Fibroblast of lung (primary cell): ENCODE measurements around the gene ST3GAL6. TPM values are rescaled to one million over a fixed set of nuclear protein-coding genes. Genes with fewer than 3 reads are reported as not detected.

Experiments used
- DNase-seq, 2 donors: peaks; one replicate each; pipeline versions ENCODE4 v3.0.0 to v3.0.0-alpha.2; 2010; ENCODE audit warnings: low read depth in 2 of 2
- H2AFZ ChIP-seq: 2 replicates; pipeline ENCODE4 v1.5.1; 2012; ENCODE audit warnings: low read length, control low read depth, inconsistent platforms
- H3K27ac ChIP-seq: 2 replicates; pipeline ENCODE4 v1.5.1; 2011; ENCODE audit warnings: low read length, control low read depth; ENCODE audit not compliant: insufficient read depth
- H3K27me3 ChIP-seq: 2 replicates; pipeline ENCODE4 v1.5.1; 2011; ENCODE audit warnings: mild to moderate bottlenecking, low read length; ENCODE audit not compliant: control insufficient read depth, insufficient read depth
- H3K36me3 ChIP-seq: 2 replicates; pipeline ENCODE4 v1.5.1; 2011; ENCODE audit warnings: low read length; ENCODE audit not compliant: control insufficient read depth, insufficient read depth
- H3K4me1 ChIP-seq: 2 replicates; pipeline ENCODE4 v1.5.1; 2011; ENCODE audit warnings: low read length; ENCODE audit not compliant: control insufficient read depth, insufficient read depth; ENCODE audit errors: extremely low read depth
- H3K4me2 ChIP-seq: 2 replicates; pipeline ENCODE4 v1.5.1; 2011; ENCODE audit warnings: low read length, control low read depth; ENCODE audit not compliant: insufficient read depth; ENCODE audit errors: extremely low read depth
- H3K4me3 ChIP-seq, 4 experiments: fragments of 200-600 bp in 1 of 4; sonication (generic) in 1 of 4; replicated peaks in 1 of 4; 2 replicates each; pipeline ENCODE4 v1.5.1; 2011 to 2016; ENCODE audit warnings: low read length in 4 of 4, low read depth in 3 of 4, mild to moderate bottlenecking in 3 of 4, control low read depth in 2 of 4, inconsistent platforms in 1 of 4, mixed read lengths in 1 of 4; ENCODE audit not compliant: insufficient read depth in 1 of 4; ENCODE audit errors: control extremely low read depth in 1 of 4
- H3K79me2 ChIP-seq: 2 replicates; pipeline ENCODE4 v1.5.1; 2012; ENCODE audit warnings: mild to moderate bottlenecking, low read length, inconsistent platforms; ENCODE audit not compliant: control insufficient read depth, insufficient read depth
- H3K9ac ChIP-seq: 2 replicates; pipeline ENCODE4 v1.5.1; 2011; ENCODE audit warnings: mild to moderate bottlenecking, low read length, control low read depth; ENCODE audit not compliant: insufficient read depth
- H3K9me3 ChIP-seq: 2 replicates; pipeline ENCODE4 v1.5.1; 2012; ENCODE audit warnings: low read depth, low read length; ENCODE audit not compliant: control insufficient read depth, insufficient read depth
- H4K20me1 ChIP-seq: 2 replicates; pipeline ENCODE4 v1.5.1; 2011; ENCODE audit warnings: low read length; ENCODE audit not compliant: control insufficient read depth, insufficient read depth; ENCODE audit errors: extremely low read depth
- CTCF ChIP-seq, 2 donors: IDR thresholded peaks in 1 of 2; conservative IDR thresholded peaks in 1 of 2; 1 replicate in 1 of 2; 2 replicates in 1 of 2; pipeline ENCODE4 v1.5.1; 2011 to 2012; ENCODE audit warnings: low read length in 2 of 2, control low read depth in 1 of 2, inconsistent platforms in 1 of 2, low read depth in 1 of 2, mild to moderate bottlenecking in 1 of 2
- EZH2 ChIP-seq: IDR thresholded peaks from 2 replicates; pipeline ENCODE4 v1.5.1; 2012; ENCODE audit warnings: low read length, control low read depth, mild to moderate bottlenecking; ENCODE audit errors: missing control alignments
- polyA plus RNA-seq, 2 donors: library from polyadenylated mRNA; depleted of rRNA in 1 of 2; stranded (reverse) in 1 of 2; unstranded in 1 of 2; fragments of >200 nt; gene quantifications; 2 replicates each; pipeline ENCODE4 v1.2.1, GENCODE V29; 2011 to 2012; ENCODE audit warnings: missing spikeins in 1 of 2
- total RNA-seq: library from RNA; depleted of rRNA; stranded (reverse); fragments of >200 nt; gene quantifications from 2 replicates; pipeline ENCODE4 v1.2.1, GENCODE V29; 2014

ST3GAL6 gene
- total and polyA plus RNA-seq, 2 donors (not counting 1 experiment from before 2014, with no cell fraction given): 1.7 to 4.1 TPM

GRCh38 chr3:98775459-98776139 lies 12.5 kb downstream of the ST3GAL6 start:
- Histone ChIP-seq H3K4me3 (no peak overlapping the region), H3K4me2 (no peak overlapping the region), H2AFZ (no peak overlapping the region), H4K20me1 (no peaks in the 10 kb centered on the region), H3K27me3 (no peaks in the 10 kb centered on the region), H3K27ac (no peak overlapping the region), H3K9ac (no peak overlapping the region), H3K79me2 (no peaks in the 10 kb centered on the region), H3K4me1 (peaks cover 5% of the 10 kb centered on the region), H3K36me3 (no peaks in the 10 kb centered on the region), H3K9me3 (no peaks in the 10 kb centered on the region)
- no peak for DNase-seq
- TF ChIP-seq CTCF (conservative IDR thresholded peaks at IDR 0.05 in 1 of 2, IDR thresholded peaks at IDR 0.05 in 1 of 2; ENCODE audit: low read depth in 1 of 2, low read length in 2 of 2) (no peak), EZH2 (no peak)

- Histone ChIP-seq H3K36me3 (no peaks in the 10 kb centered on the region), H3K9me3 (no peaks in the 10 kb centered on the region), H2AFZ (no peak overlapping the region), H4K20me1 (no peaks in the 10 kb centered on the region), H3K9ac (no peak overlapping the region), H3K79me2 (no peaks in the 10 kb centered on the region), H3K4me3 (no peak overlapping the region), H3K27ac (no peak overlapping the region), H3K4me2 (no peak overlapping the region), H3K4me1 (peaks cover 5% of the 10 kb centered on the region), H3K27me3 (no peaks in the 10 kb centered on the region)
- TF ChIP-seq EZH2: no peak
- TF ChIP-seq CTCF (conservative IDR thresholded peaks at IDR 0.05 in 1 of 2, IDR thresholded peaks at IDR 0.05 in 1 of 2; ENCODE audit: low read depth in 1 of 2, low read length in 2 of 2): no peak
- DNase-seq: no peak
Measured at GRCh38 chr3:98776140-98776493, 13.0 kb downstream of the ST3GAL6 start.

GRCh38 chr3:98777286-98777685 lies 14.1 kb downstream of the ST3GAL6 start:
- H3K79me2 ChIP-seq: no peaks in the 10 kb centered on the region
- H3K4me1 ChIP-seq: peaks cover 5% of the 10 kb centered on the region
- no peaks in the 10 kb centered on the region for H3K36me3 ChIP-seq
- no peak overlapping the region for H2AFZ ChIP-seq
- H3K27me3 ChIP-seq: no peaks in the 10 kb centered on the region
- no peak for DNase-seq
- no peaks in the 10 kb centered on the region for H3K9me3 ChIP-seq
- no peak overlapping the region for H3K4me2 ChIP-seq
- no peak overlapping the region for H3K9ac ChIP-seq
- H3K27ac ChIP-seq: no peak overlapping the region
- no peak overlapping the region for H3K4me3 ChIP-seq
- H4K20me1 ChIP-seq: no peaks in the 10 kb centered on the region
- TF ChIP-seq EZH2: no peak
- no peak for TF ChIP-seq CTCF (conservative IDR thresholded peaks at IDR 0.05 in 1 of 2, IDR thresholded peaks at IDR 0.05 in 1 of 2; ENCODE audit: low read depth in 1 of 2, low read length in 2 of 2)
